ENCODE results near the gene IL1F10.

The IL1F10 gene

GRCh38 chr2:113114996-113115395 lies 47.2 kb downstream of the IL1F10 start:
- DNase-seq: no peak

GRCh38 chr2:113116100-113116958 lies 48.6 kb downstream of the IL1F10 start:
- peak; percentile 76 for DNase-seq

- no peak for DNase-seq
Measured at GRCh38 chr2:113117541-113118262, 49.9 kb downstream of the IL1F10 start.

- no peak for DNase-seq
Measured at GRCh38 chr2:113118263-113118657, 50.5 kb downstream of the IL1F10 start.

- DNase-seq: no peak
Measured at GRCh38 chr2:113119111-113119510, 51.3 kb downstream of the IL1F10 start.

- no peak for DNase-seq
Measured at GRCh38 chr2:113120861-113121260, 53.1 kb downstream of the IL1F10 start.

GRCh38 chr2:113122364-113122763 lies 54.6 kb downstream of the IL1F10 start:
- no peak for DNase-seq

- peak; percentile 21 for DNase-seq
Measured at GRCh38 chr2:113123726-113124125, 56.0 kb downstream of the IL1F10 start.

- no peak for DNase-seq
Measured at GRCh38 chr2:113124181-113124961, 56.6 kb downstream of the IL1F10 start.
